Kidney (tissue), 14 donors: ENCODE data around the gene ZC3H7A. TPM values are rescaled to one million over a fixed set of nuclear protein-coding genes. Genes with fewer than 3 reads are reported as not detected.

ENCODE experiments used
- DNase-seq, 5 donors: peaks; one replicate each; pipeline ENCODE4 v3.0.0-alpha.2; 2013 to 2020
- FAIRE-seq: peaks from 2 replicates; lab custom pipeline; 2012; peaks lifted over from hg19 to GRCh38; lab: Jason Lieb, UNC
- H3K27ac ChIP-seq, 2 donors: one replicate each; pipeline ENCODE4 v1.7.0; 2013; ENCODE audit warnings: low read depth in 2 of 2, low read length in 2 of 2, inconsistent platforms in 1 of 2
- H3K27me3 ChIP-seq: one replicate; pipeline ENCODE4 v1.7.1; 2013; ENCODE audit warnings: low read length, inconsistent platforms; ENCODE audit not compliant: control insufficient read depth, insufficient read depth
- H3K36me3 ChIP-seq, 3 donors: one replicate each; pipeline versions ENCODE4 v1.7.0 to v1.7.1; 2013; ENCODE audit warnings: low read length in 3 of 3, control low read depth in 1 of 3, inconsistent platforms in 1 of 3; ENCODE audit not compliant: insufficient read depth in 3 of 3, control insufficient read depth in 2 of 3
- H3K4me1 ChIP-seq, 3 donors: one replicate each; pipeline versions ENCODE4 v1.7.0 to v1.7.1; 2013; ENCODE audit warnings: low read length in 3 of 3, inconsistent platforms in 1 of 3, low read depth in 1 of 3; ENCODE audit not compliant: control insufficient read depth in 2 of 3, insufficient read depth in 2 of 3
- H3K4me3 ChIP-seq, 3 donors: one replicate each; pipeline versions ENCODE4 v1.7.0 to v1.8.1; 2013; ENCODE audit warnings: low read length in 3 of 3, control low read depth in 1 of 3, inconsistent platforms in 1 of 3
- H3K9ac ChIP-seq, 3 donors: one replicate each; pipeline versions ENCODE4 v1.7.0 to v1.7.1; 2013; ENCODE audit warnings: low read length in 3 of 3, control low read depth in 1 of 3, inconsistent platforms in 1 of 3
- H3K9me3 ChIP-seq, 3 donors: one replicate each; pipeline versions ENCODE4 v1.7.0 to v1.7.1; 2013; ENCODE audit warnings: low read length in 3 of 3, control low read depth in 1 of 3, inconsistent platforms in 1 of 3; ENCODE audit not compliant: control insufficient read depth in 2 of 3, insufficient read depth in 1 of 3
- intact Hi-C: fragments of 100-400 bp; cut with DNase I; formaldehyde crosslinking; loops from one replicate; pipeline ENCODE4 v1.11.1; 2022
- polyA plus RNA-seq: library from polyadenylated mRNA; stranded (reverse); fragments of 350-450 nt; fragmentation: Illumina TruSeq; extraction: RNeasy Lipid Tissue Mini Kit (QIAGEN cat#74804); gene quantifications from one replicate; pipeline ENCODE4 v1.2.3, GENCODE V29; 2014; ENCODE audit warnings: low read depth, low replicate concordance; ENCODE audit not compliant: insufficient read depth
- total RNA-seq: library from RNA; stranded (reverse); fragmentation: NEBNext Ultra II Directional; extraction: Animal tissue kit (Norgen Biotek cat#: 25700); gene quantifications from one replicate; pipeline ENCODE4 v1.2.1, GENCODE V29; 2021
- TF ChIP-seq, protein P1 (sequence below): IDR thresholded peaks from 3 replicates; pipeline ENCODE4 v1.5.1; 2012; ENCODE audit warnings: mild to moderate bottlenecking, moderate library complexity, borderline replicate concordance; ENCODE audit not compliant: insufficient read depth; ENCODE audit errors: extremely low read depth
- donor health status: control.
- donor health status: control.
- donor health status: control.
- donor health status: control.
- donor health status: control.
- donor health status: DM: yes; HTN: yes; CAD: no.
- donor health status: Normal renal cell carcinoma (clear cell type).

The ZC3H7A gene
- total and polyA plus RNA-seq, 2 donors from 2014 or later = 23.8 to 59.5 TPM

DNA sequence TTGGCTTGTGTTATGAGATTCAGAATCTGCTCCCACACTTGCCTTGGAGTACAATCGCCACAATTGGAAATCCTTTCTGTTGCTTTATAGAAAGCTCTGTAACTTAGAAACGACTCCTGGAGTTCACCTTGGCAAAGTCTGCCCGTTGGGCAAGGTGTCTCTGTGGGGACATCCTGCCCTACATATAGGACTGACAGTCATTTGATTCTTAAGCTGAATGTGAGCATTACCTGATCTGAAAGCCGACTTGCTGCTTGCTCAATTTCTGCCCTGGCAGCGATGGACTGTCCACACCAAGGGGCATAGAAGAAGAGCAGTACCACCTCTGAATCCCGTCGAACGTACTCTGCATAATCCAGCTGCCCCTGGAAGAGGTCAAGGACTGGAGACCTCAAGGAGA, 61.3 kb downstream of the ZC3H7A start:
- TF ChIP-seq, protein P1, sequence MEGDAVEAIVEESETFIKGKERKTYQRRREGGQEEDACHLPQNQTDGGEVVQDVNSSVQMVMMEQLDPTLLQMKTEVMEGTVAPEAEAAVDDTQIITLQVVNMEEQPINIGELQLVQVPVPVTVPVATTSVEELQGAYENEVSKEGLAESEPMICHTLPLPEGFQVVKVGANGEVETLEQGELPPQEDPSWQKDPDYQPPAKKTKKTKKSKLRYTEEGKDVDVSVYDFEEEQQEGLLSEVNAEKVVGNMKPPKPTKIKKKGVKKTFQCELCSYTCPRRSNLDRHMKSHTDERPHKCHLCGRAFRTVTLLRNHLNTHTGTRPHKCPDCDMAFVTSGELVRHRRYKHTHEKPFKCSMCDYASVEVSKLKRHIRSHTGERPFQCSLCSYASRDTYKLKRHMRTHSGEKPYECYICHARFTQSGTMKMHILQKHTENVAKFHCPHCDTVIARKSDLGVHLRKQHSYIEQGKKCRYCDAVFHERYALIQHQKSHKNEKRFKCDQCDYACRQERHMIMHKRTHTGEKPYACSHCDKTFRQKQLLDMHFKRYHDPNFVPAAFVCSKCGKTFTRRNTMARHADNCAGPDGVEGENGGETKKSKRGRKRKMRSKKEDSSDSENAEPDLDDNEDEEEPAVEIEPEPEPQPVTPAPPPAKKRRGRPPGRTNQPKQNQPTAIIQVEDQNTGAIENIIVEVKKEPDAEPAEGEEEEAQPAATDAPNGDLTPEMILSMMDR = no peak
- no peak for DNase-seq
- Histone ChIP-seq H3K9me3 (no peaks in the 10 kb centered on the region), H3K4me3 (no peak overlapping the region), H3K36me3 (peaks cover 3 to 31% (median 12%) of the 10 kb centered on the region in 3 donors), H3K4me1 (peaks cover 0 to 44% (median 20%) of the 10 kb centered on the region in 3 donors), H3K9ac (no peak overlapping the region), H3K27me3 (no peaks in the 10 kb centered on the region), H3K27ac (peak overlapping the region in 1 of 2 donors; percentile 30)
- intact Hi-C loops = no loop called here
- FAIRE-seq = no peak

DNA sequence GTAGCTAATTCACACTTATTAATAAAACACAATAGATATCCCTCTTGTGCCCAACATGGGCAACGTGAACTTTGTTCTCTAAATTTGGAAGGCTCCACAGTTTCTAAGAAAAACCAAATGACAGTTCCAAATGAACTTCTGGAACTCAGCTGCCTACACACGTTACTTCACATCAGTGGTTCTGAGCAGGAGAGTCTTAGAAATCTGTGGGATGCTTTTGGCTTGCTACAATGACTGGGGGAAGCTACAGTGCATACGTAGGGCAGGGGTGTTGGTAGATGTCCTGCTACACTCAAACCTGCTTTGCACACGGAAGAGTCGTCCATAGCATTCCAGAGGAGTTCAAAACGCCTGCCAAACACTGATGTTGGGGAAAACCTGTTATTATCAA, 62.4 kb downstream of the ZC3H7A start:
- TF ChIP-seq, protein P1 = no peak
- no peaks in the 10 kb centered on the region for H3K9me3 ChIP-seq
- intact Hi-C loops = no loop called here
- H3K36me3 ChIP-seq = peaks cover 3 to 37% (median 16%) of the 10 kb centered on the region in 3 donors
- peaks cover 0 to 39% (median 18%) of the 10 kb centered on the region in 3 donors for H3K4me1 ChIP-seq
- H3K27me3 ChIP-seq = no peaks in the 10 kb centered on the region
- H3K4me3 ChIP-seq = no peak overlapping the region
- no peak for FAIRE-seq
- no peak overlapping the region for H3K27ac ChIP-seq
- no peak overlapping the region for H3K9ac ChIP-seq
- no peak for DNase-seq

DNA sequence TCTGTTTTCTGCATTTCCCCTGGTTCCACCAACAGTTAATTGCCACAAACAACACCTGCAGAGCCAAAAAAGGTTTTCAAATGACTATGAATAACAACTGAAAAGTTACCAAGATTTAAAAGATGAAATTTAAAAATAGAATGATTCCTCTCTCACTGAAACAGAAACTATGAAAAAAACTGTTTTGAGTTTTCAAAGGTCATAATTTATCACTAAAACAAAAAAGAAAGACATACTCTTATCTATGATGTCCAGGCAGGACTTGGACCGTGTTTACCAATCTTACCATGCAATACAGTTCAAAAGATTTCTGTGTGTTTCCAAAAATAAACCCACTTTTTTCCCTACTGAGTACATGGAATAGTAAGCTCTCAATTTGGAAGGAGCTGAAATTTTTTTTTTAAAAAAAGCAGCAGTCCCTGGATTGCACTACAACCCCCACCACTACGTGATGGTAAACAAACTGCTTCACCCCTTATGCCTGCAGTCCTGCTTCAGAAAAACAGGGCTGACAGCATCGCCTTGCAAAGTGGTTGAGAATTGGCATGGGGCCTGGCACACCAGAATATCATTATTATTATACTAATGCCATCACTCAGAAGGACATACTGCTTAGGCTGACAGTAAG, 62.9 kb downstream of the ZC3H7A start:
- H3K27ac ChIP-seq = no peak overlapping the region
- no peak for DNase-seq
- TF ChIP-seq, protein P1 = no peak
- no peaks in the 10 kb centered on the region for H3K27me3 ChIP-seq
- no peaks in the 10 kb centered on the region for H3K9me3 ChIP-seq
- intact Hi-C loops = no loop called here
- FAIRE-seq = no peak
- H3K36me3 ChIP-seq = peaks cover 3 to 42% (median 20%) of the 10 kb centered on the region in 3 donors
- no peak overlapping the region for H3K9ac ChIP-seq
- H3K4me1 ChIP-seq = peaks cover 0 to 36% (median 16%) of the 10 kb centered on the region in 3 donors
- H3K4me3 ChIP-seq = no peak overlapping the region
